Left ventricle myocardium superior (tissue), 1 donor: Measurements from ENCODE around the gene NEURL2. TPM values are rescaled to one million over a fixed set of nuclear protein-coding genes. Genes with fewer than 3 reads are reported as not detected.
"Not testable (repeated sequence)": the region's sequence is repeated elsewhere in the genome, so short reads cannot be mapped to it uniquely, and the experiment has no call there.

Experiments used
- ATAC-seq: fragments of 200-7000 bp; cut with Tn5 transposase; one replicate; pipeline ENCODE4 v1.9.1; 2020; ENCODE audit warnings: mild to moderate bottlenecking, moderate library complexity
- DNase-seq: peaks from one replicate; pipeline ENCODE4 v3.0.0-alpha.2; 2020
- intact Hi-C: fragments of 100-400 bp; cut with micrococcal nuclease; formaldehyde crosslinking; loops from one replicate; pipeline ENCODE4 v1.11.0; 2022
- total RNA-seq: library from RNA; stranded (reverse); fragmentation: NEBNext Ultra II Directional; extraction: Animal tissue kit (Norgen Biotek cat#: 25700); gene quantifications from one replicate; pipeline ENCODE4 v1.2.1, GENCODE V29; 2021
- donor health status: DM: no; HTN: yes; CAD: no; lungs with severe emphysema.

NEURL2 gene
- total RNA-seq, 1 donor from 2014 or later, result 5.8 TPM

- no peak for DNase-seq
- intact Hi-C loops, result no loop called here
Observed at GRCh38 chr20:45882469-45883099, 8.4 kb downstream of the NEURL2 start.

GRCh38 chr20:45880988-45881788, 9.8 kb downstream of the NEURL2 start, which contains the start of gene ZSWIM1:
Gene ZSWIM1 (plus strand): TSS chr20:45881227. CDS start chr20:45882593, 1,366 bp downstream.
- intact Hi-C loops, result no loop called here
- DNase-seq (peak; percentile 99), ATAC-seq (peak; percentile 95)

More at GRCh38 chr20:45882469-45883099, 8.4 kb downstream of the NEURL2 start:
- ATAC-seq, result no peak

DNA sequence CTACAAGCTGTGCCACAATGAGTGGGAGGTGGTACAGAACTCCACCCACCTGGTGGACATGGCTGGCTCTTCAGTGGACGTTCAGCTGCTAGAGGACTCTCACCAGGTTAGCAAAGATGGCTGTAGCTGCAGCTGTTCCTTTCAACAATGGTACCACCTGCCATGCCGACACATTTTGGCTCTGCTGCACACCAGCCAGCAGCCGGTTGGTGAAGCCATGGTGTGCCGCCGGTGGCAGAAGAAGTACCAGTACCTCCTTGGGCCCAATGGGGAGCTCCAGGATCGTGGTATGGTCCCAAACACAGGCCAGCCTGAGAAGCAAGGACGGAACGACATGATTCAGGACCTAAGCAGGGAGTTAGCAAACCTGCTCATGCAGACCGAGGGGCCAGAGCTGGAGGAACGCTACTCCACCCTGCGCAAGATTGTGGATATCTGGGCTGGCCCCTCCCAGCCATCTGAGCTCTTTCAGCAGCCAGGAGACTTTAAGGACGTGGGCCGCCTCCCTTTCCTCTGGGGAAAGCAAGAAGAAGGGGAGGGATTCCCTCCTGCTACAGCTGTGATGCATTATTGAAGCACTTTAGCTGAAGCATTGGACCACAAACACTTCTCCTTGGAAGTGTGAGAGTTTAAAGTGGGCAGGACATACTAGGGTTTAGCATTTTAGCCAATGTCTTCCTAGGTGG, 12.8 kb downstream of the NEURL2 start:
- ATAC-seq, result peak; percentile 49
- intact Hi-C loops, result no loop called here
- DNase-seq, result peak; percentile 56

DNA sequence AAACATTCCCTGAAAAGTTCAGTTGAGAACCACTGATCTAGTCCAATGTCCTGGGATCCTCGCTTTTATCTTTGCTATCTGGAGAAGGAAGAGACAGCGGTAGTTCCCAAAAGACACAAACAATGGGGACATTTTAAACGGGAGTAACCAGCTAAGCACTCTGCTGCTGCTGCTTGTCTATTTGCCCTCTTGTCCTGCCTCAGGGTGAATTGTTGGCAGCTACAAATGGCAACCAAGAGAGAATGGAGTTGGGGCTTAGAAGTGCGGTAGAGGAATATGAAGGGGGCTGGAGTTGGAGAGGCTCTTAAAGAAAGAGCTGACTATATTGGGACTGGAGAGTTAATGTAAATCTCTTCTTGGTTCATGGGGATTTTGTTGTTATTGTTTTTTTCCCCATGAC, 16.4 kb downstream of the NEURL2 start:
- intact Hi-C loops, result no loop called here
- no peak for ATAC-seq
- DNase-seq, result no peak

DNA sequence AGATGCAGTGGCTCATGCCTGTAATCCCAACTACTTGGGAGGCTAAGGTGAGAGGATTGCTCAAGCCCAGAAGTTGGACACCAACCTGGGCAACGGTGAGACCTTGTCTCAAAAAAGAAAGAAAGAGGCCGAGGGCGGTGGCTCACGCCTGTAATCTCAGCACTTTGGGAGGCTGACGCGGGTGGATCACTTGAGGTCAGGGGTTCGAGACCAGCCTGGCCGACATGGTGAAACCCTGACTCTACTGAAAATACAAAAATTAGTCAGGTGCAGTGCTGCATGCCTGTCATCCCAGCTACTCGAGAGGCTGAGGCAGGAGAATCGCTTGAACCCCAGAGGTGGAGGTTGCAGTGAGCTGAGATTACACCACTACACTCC, 16.9 kb downstream of the NEURL2 start:
- DNase-seq, ATAC-seq, intact Hi-C loops: not testable (repeated sequence)

GRCh38 chr20:45873409-45874103, 17.5 kb downstream of the NEURL2 start:
- DNase-seq (no peak), ATAC-seq (no peak)
- intact Hi-C loops, result no loop called here

- intact Hi-C loops, result no loop called here
- no peak for DNase-seq
- no peak for ATAC-seq
Observed at GRCh38 chr20:45872626-45873025, 18.4 kb downstream of the NEURL2 start.

DNA sequence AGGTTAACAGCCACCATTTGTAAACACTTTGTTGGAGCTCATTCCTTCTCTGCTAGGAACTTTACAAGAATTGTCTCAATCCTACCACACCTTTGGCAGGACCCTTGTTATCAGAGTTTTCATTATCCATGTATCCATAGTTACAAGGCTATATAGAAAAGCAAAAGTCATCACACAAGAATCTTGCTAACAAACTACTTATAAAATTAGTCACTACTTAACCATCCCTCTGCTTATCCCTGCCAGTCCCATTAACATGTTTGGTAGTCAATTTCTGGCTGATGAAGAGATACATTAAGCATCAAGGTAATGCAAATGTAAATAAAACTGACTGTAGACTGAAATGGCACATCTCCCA, 23.2 kb downstream of the NEURL2 start:
- no peak for DNase-seq
- intact Hi-C loops, result no loop called here
- no peak for ATAC-seq

GRCh38 chr20:45867136-45867818, 23.7 kb downstream of the NEURL2 start:
- DNase-seq, result no peak
- no peak for ATAC-seq
- intact Hi-C loops, result no loop called here

DNA sequence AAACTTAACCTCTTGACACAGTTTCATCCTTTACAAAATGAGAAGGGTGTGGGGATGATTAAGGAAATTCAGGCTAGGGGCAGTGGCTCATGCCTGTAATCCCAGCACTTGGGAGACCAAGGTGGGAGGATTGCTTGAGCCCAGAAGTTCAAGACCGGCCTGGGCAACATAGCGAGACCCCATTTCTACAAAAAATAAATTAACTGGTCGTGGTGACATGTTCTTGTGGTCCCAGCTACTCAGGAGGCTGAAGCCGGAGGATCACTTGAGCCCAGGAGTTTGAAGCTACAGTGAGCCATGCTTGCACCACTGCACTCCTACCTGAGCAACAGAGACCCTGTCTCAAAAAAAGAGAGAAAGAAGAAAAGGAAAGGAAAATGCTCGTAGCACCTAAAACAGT, 24.6 kb downstream of the NEURL2 start:
- DNase-seq (no peak), ATAC-seq (no peak)
- intact Hi-C loops, result no loop called here

GRCh38 chr20:45863543-45864470, 27.2 kb downstream of the NEURL2 start:
- ATAC-seq, result no peak
- intact Hi-C loops, result no loop called here
- DNase-seq, result no peak

DNA sequence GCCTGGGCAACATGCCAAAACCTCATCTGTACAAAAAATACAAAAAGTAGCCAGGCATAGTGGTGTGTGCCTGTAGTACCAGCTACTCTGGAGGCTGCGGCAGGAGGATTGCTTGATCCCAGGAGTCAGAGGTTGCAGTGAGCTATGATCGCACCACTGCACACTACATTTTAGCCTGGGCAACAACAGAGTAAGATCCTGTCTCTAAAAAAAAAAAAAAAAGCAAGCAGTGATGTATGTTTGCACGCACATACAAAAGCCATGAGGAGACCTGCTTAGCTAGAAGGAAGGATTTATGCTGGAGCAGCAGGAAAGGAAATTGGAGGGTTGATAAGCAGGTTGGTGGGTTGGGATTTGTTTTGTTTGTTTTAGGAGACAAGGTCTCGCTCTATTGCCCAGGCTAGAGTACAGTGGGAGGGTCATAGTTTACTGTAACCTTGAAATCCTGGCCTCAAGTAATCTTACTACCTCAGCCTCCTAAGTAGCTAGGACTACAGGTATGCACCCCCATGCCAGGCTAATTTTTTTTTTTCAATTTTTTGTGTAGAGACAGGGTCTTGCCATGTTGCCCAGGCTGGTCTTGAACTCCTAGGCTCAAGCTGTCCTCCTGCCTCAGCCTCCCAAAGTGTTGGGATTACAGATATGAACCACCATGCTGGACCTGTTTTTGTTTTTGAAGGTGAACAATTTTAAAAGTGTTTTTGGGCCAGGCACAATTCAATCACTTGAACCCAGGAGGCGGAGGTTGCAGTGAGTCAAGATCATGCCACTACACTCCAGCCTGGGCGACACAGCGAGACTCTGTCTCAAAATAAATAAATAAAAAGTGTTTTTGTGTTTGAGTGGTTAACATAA, 29.6 kb downstream of the NEURL2 start:
- intact Hi-C loops, result no loop called here
- DNase-seq (no peak), ATAC-seq (no peak)

- DNase-seq (no peak), ATAC-seq (no peak)
- intact Hi-C loops, result no loop called here
Observed at GRCh38 chr20:45860560-45861220, 30.3 kb downstream of the NEURL2 start.

DNA sequence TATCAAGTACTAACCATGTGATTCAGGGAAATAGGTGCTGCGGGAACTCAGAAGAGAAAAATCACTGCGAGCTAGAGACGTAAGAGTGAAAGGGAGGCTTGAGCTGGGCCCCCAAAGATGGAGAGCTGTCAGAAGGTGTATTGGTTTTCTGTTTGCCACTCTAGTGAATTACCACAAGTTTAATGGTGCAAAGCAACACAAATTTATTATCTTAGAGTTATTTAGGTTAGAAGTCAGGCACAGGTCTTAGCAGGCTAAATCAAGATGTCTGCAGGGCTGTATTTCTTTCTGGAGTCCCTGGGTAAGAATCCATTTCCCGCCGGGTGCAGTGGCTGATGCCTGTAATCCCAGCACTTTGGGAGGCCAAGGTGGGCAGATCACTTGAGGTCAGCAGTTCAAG, 31.1 kb downstream of the NEURL2 start:
- intact Hi-C loops, result no loop called here
- DNase-seq (no peak), ATAC-seq (no peak)

DNA sequence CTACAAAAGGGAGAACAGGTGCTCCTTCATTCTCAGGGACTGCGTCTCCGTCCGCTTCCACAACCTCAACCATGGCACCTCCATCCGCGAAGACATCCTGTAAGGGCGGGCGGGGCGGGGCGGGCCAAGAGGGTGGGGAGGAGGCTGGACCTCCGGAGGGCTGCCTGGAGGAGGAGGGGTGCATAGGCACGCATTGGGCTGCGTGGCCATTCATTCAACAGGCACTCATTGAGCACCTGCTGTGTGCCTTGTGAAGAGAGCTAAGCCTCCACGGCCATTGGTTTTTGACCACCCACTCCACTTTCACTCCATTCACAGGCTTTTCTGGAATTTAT, 33.2 kb downstream of the NEURL2 start:
- intact Hi-C loops, result no loop called here
- DNase-seq (no peak), ATAC-seq (peak; percentile 7)

DNA sequence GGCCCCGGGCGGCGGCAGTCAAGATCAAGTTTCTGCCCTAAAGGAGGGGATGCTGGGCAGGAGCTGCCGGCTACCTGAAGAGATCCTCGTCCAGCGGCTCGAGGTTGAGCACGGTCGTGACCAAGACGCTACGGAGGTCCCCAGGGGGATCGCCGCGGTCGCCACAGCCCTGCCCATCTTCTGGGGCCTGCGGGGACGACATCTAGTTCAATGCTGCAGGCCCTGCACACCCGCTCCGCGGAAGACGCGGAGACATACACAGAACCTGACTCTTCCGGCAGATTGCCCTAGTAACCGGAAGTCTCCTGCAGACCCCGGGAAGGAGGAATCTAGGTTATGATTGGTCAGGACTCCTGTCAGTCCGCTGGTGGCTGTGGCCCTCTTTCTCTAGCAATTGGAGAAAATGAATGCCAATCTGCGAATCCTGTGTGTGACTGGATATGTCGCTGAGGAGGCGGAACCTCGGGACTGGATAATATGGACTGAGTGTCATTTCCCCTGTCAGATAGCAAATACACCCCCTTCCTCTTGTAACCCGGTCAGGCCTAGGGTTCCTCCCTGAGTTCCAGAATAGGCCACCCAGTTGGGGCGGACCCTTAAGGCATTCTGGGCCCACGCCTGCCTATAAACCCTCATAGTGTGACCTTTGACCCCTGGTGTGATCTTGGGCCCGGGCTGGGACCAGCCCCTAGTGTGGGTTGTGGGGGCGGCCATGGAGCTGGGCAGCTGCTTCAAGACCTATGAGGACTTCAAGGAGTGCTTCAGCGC, 33.7 kb downstream of the NEURL2 start, which contains the start of the genes ACOT8 and ZSWIM3:
Gene ACOT8 (minus strand): TSS at position 279 of the 768 bp plus-strand sequence. CDS start 77 bp downstream, at position 202.
Gene ZSWIM3 (plus strand): TSS at position 501 of the 768 bp plus-strand sequence. CDS start 212 bp downstream, at position 713.
- intact Hi-C loops, result no loop called here
- DNase-seq (peak; percentile 91), ATAC-seq (peak; percentile 99)
